Mucosa of stomach (tissue), 1 donor: ENCODE data around the gene COPZ2.
"Not testable (repeated sequence)": the region's sequence is repeated elsewhere in the genome, so short reads cannot be mapped to it uniquely, and the experiment has no call there.

Experiments used
- H3K27me3 ChIP-seq: one replicate; pipeline ENCODE4 v1.7.0; 2013; ENCODE audit warnings: mild to moderate bottlenecking, low read length; ENCODE audit not compliant: control insufficient read depth, insufficient read depth
- H3K36me3 ChIP-seq: one replicate; pipeline ENCODE4 v1.7.0; 2013; ENCODE audit warnings: low read length; ENCODE audit not compliant: control insufficient read depth, insufficient read depth
- H3K4me1 ChIP-seq: one replicate; pipeline ENCODE4 v1.7.0; 2013; ENCODE audit warnings: mild to moderate bottlenecking, low read length; ENCODE audit not compliant: control insufficient read depth, insufficient read depth
- H3K4me3 ChIP-seq: one replicate; pipeline ENCODE4 v1.7.0; 2013; ENCODE audit warnings: low read length
- H3K9ac ChIP-seq: one replicate; pipeline ENCODE4 v1.7.0; 2013; ENCODE audit warnings: mild to moderate bottlenecking, low read length, moderate library complexity
- H3K9me3 ChIP-seq: one replicate; pipeline ENCODE4 v1.7.0; 2013; ENCODE audit warnings: mild to moderate bottlenecking, low read length, moderate library complexity; ENCODE audit not compliant: control insufficient read depth
- donor health status: Pancreatic carcinoma.

Gene COPZ2

DNA sequence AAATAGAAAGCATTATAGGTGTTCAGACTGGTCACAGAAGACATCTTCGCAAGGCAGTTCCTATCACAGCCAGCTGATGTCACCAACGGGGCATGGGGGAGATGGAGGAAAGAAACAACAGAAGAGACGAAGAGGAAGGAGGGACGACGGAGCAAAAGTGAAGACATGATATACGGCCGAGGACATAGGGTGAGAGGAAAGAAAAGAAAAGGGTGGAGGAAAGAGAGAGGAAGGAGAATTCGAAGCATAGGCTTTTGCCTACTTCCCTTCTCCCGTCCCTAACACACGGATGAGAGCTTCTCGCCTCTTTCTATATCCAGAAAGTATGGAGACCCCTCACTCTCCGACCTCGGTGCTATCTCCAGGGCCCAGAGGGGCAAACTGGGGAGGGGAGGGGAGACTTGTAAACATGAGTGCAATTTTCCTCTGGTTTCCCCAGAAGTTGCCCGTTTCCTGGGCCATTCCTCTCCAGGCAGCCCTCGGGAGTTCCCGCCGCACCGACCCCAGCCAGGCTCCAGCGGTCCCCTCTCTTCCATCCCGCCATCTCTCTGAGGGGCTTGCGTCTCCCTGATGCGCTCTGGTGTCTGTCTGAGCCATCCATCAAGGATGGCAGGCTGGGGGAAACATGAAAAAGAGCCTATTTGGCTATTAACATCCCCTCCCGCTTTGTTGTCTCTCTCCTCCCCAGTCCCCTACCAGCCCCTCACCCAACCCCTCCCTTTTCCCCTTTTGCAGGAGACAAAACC is 26.0 kb downstream of the COPZ2 start:
- Histone ChIP-seq H3K36me3 (no peaks in the 10 kb centered on the region), H3K9ac (no peak overlapping the region), H3K4me1 (peaks cover 13% of the 10 kb centered on the region), H3K9me3 (no peaks in the 10 kb centered on the region), H3K27me3 (peaks cover 31% of the 10 kb centered on the region), H3K4me3 (no peak overlapping the region)

DNA sequence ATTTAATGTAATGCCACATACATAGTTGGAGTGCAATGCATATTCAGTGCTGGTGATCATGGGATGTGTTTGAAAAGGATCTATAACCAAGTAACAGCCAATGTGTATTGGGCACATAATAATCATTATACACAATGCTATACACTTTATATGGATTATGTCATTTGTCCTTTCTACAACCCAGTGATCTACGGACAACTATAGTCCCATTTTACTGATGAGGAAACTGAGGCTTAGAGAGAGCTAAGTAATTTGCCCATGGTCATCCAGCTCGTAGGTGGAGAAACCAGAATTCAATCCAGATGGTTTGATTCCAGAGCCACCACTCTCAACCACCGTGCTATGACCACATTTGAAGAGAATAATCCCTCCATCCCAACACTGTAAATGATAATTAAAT is 27.4 kb downstream of the COPZ2 start:
- Histone ChIP-seq H3K4me1 (peaks cover 13% of the 10 kb centered on the region), H3K27me3 (peaks cover 32% of the 10 kb centered on the region), H3K4me3 (no peak overlapping the region), H3K36me3 (no peaks in the 10 kb centered on the region), H3K9ac (no peak overlapping the region), H3K9me3 (no peaks in the 10 kb centered on the region)

DNA sequence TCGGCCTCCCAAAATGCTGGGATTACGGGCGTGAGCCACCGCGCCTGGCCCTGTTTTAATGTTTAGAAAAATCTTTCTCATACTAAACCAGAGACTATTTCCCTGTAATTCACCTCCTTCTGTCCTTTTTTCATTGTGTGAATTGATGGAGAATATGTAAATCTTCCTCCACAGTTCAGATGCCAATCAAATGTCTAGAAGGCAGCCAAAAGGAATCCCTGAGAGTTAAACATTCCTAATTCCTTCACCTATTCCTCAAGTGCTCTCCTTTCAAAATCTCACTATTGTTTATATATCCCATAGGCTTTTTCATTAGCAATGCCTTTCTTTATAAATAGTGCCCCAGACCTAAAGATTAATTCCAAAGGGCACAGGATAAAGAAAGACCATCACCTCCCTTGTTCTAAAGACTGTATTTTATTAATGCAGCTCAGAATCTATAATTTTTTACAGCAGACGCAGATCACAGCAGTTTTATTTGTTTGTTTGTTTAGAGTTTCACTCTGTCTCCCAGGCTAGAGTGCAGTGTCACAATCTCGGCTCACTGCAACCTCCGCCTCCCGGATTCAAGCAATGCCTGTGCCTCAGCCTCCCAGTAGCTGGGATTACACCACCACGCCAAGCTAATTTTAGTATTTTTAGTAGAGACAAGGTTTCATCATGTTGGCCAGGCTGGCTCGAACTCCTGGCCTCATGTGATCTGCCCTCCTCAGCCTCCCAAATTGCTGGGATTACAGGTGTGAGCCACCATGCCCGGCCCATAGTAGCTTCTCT is 30.5 kb downstream of the COPZ2 start:
- Histone ChIP-seq H3K9ac (no peak overlapping the region), H3K27me3 (peaks cover 14% of the 10 kb centered on the region), H3K9me3 (no peaks in the 10 kb centered on the region)

DNA sequence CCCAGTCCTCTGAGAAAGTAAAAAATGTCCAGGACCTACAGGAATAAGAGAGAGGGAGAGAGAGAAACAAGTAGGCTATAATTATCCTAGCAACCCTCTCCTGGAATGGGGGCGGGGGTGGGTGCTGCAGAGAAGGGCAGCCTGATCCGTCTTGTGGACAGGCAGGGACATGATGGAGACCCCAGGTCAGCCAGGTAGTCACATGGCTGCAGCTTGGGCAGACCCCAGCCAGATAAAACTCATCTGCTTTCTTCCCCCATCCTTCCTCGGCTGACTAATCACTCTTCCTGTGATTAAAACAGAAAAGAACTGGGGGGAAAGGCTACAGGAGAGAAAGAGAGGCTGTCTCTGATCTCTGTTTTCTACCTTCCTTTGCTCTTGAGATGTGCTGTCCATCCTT is 32.6 kb downstream of the COPZ2 start:
- no peaks in the 10 kb centered on the region for H3K36me3 ChIP-seq
- peaks cover 12% of the 10 kb centered on the region for H3K4me1 ChIP-seq
- no peaks in the 10 kb centered on the region for H3K9me3 ChIP-seq
- no peak overlapping the region for H3K4me3 ChIP-seq
- H3K9ac ChIP-seq, result no peak overlapping the region
- peaks cover 5% of the 10 kb centered on the region for H3K27me3 ChIP-seq

More for the DNA sequence above, 30.5 kb downstream of the COPZ2 start:
- H3K4me3 ChIP-seq, result no peak overlapping the region
- peaks cover 20% of the 10 kb centered on the region for H3K4me1 ChIP-seq
- H3K36me3 ChIP-seq, result no peaks in the 10 kb centered on the region

DNA sequence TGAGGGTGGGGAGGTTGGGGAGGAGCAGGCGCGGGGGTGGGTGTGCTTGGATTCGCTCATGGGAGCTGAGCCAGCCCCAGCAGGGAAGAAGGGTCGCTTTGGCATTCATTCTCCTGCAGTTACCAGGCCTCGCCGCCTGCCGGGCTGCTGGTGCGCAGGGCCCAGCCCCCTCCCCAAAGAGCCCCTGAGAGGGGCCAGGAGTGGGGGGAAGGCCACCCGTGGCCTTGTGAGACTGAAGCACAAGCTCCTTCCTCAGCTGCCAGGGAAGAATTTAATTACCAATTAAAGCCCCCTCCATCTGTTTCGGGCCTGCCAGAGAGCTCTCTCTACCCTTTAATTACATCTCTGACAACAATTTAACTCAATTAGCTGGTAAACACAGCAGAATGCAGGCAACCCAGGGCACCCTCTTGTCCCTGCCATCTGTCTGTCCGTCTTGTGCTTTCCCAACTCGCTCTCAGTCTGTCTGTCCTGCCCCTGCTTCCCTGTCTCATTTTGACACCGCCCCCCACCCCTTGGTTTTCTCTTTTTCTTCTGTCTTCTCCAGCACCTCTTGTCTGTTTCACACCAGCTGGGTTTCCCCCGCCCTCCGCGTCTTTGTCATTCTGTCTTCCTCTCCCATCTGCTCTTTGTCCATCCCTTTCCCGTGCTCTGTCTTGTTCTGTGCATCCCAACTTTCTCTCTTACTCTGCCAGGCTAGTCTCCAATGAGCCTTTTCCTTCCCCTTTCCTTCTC is 34.0 kb downstream of the COPZ2 start:
- Histone ChIP-seq H3K36me3 (no peaks in the 10 kb centered on the region), H3K9me3 (no peaks in the 10 kb centered on the region), H3K4me1 (peaks cover 12% of the 10 kb centered on the region), H3K27me3 (peaks cover 5% of the 10 kb centered on the region), H3K4me3 (no peak overlapping the region), H3K9ac (no peak overlapping the region)

DNA sequence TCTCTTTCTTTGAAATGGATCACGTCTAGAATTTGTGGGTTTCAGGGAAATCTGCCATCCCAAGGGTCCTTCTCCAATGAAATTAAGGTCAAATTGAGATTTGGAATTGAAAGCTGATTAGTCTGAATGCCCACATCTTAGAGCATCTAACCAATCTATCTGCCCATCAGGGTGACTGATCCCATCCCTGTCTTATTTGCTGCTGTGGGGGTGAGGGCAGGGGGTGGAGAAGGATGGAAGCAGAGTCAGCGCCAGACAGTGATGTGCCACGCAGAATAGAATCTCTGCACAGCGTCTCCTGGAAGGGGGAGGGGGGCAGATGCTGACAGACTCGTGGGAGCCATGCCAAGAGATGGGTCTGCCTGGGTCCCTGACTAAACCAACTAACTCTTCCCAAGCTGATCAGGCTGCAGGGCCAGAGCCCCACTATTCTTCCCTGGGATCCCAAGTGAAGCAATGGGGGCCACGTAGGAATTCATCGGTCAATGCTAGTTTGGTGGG is 34.6 kb downstream of the COPZ2 start:
- Histone ChIP-seq H3K27me3 (peaks cover 5% of the 10 kb centered on the region), H3K4me1 (peaks cover 12% of the 10 kb centered on the region), H3K9me3 (no peaks in the 10 kb centered on the region), H3K4me3 (no peak overlapping the region), H3K36me3 (no peaks in the 10 kb centered on the region), H3K9ac (no peak overlapping the region)

DNA sequence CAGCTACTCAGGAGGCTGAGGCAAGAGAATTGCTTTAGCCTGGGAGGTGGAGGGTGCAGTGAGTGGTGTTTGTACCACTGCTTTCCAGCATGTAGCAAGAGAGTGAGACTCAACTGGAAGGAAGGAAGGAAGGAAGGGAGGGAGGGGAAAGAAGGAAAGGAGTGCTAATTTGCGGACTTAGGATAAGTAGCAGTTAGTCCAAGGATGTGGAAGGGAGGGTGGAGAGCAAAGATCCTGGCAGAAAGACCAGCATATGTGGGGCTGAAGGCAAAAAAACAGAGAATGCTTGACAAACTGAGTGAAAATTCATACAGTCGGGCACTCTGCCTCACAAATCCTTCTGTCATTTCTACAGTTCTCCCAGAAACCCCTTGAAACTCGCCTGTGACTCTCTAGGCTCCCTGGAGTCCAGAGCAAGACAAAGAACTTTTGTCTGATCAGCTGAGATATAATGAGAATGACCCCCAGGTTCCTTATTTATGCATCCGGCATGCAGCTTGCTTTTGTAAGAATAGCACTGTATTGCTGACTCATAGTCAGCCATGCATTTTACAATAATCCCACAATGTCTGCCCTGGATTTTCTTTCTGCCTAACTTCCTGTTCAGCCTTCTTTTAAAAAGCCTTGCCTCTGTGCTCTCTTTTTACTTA is 35.2 kb downstream of the COPZ2 start:
- H3K9me3 ChIP-seq, result no peaks in the 10 kb centered on the region
- no peak overlapping the region for H3K9ac ChIP-seq
- peaks cover 5% of the 10 kb centered on the region for H3K27me3 ChIP-seq
- H3K36me3 ChIP-seq, result no peaks in the 10 kb centered on the region
- no peak overlapping the region for H3K4me3 ChIP-seq
- H3K4me1 ChIP-seq, result peaks cover 12% of the 10 kb centered on the region

DNA sequence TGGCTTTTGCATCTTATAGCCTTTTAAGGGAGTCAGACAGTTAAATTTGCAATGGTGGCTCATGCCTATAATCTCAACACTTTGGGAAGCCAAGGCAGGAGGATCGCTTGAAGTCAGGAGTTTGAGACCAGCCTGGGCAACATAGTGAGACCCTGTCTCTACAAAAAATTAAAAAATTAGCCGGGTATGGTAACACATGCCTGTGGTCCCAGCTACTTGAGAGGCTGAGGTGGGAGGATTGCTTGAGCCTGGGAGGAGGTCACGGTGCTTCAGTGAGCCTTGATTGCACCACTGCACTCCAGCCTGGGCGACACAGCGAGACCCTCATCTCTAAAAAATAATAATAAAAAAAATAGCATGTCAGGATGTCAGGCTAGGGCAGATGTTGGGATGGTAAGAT is 35.9 kb downstream of the COPZ2 start:
- H3K4me1 ChIP-seq, result peaks cover 12% of the 10 kb centered on the region
- H3K36me3 ChIP-seq, H3K4me3 ChIP-seq, H3K9ac ChIP-seq, H3K9me3 ChIP-seq, H3K27me3 ChIP-seq: not testable (repeated sequence)

DNA sequence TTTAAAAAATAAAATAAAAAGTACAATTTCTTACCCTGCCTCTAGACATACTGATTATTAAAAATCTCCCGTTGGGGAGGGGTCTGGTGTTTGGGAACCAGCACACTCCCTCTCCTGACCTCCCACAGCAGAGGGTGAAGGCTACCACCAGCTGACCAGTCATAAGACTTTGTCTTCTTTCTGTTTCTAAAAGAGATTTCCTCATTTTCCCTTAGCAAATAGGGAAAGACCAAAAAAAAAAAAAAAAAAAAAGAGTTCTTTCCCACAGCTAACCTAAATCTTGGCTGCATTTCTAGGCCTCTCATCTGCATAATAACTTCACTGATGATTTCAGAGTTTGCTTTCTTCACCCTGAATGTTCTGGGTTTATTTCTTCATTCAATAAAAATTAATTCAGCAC is 36.4 kb downstream of the COPZ2 start:
- no peaks in the 10 kb centered on the region for H3K36me3 ChIP-seq

DNA sequence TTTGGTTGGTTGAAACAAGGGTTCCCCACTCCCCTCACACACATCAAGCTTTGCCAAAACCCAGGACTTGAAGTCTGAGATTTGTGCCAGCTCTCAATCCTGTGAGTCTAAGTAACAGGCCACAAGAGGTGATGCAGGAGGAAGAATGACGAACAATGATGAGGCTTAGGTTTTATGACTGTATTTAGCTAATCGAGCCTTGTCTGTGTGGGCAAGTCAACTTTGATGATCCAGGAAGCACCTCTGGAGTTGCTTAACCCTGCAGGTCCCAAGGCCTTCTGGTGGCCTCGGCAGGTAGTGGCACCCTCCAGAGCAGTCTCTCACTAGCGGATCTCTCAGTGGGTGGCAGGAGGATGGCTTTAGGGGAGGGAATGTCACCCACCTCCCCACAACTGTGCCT is 38.0 kb downstream of the COPZ2 start:
- Histone ChIP-seq H3K27me3 (no peaks in the 10 kb centered on the region), H3K9me3 (no peaks in the 10 kb centered on the region), H3K9ac (no peak overlapping the region), H3K4me3 (no peak overlapping the region), H3K36me3 (no peaks in the 10 kb centered on the region), H3K4me1 (peaks cover 12% of the 10 kb centered on the region)

More for the DNA sequence above, 36.4 kb downstream of the COPZ2 start:
- Histone ChIP-seq H3K9ac (no peak overlapping the region), H3K27me3 (peaks cover 5% of the 10 kb centered on the region), H3K9me3 (no peaks in the 10 kb centered on the region), H3K4me1 (peaks cover 12% of the 10 kb centered on the region), H3K4me3 (no peak overlapping the region)

DNA sequence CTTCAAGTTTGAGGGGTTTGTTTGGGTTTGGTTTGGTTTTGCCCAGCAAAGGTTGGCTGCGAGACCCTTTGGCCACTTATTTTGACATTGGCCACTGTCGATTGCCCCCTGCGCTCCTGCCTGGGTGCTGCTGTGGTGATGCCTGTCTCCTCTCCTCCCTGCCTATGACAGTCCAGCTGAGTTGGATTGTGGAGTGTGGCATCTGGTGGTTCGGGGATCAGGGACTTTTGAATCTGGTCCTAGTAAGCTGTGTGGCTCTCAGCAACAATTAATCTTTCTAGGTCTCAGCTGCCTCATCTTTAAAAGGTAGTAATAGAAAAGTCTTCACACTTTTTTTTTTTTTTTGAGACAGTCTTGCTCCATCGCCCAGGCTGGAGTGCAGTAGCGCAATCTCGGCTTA is 39.6 kb downstream of the COPZ2 start:
- Histone ChIP-seq H3K4me3 (no peak overlapping the region), H3K27me3 (no peaks in the 10 kb centered on the region), H3K9me3 (no peaks in the 10 kb centered on the region), H3K9ac (no peak overlapping the region), H3K36me3 (no peaks in the 10 kb centered on the region), H3K4me1 (peaks cover 9% of the 10 kb centered on the region)
